ENCODE measurements around the gene UBQLNL. TPM values are rescaled to one million over a fixed set of nuclear protein-coding genes. Genes with fewer than 3 reads are reported as not detected.

UBQLNL gene
- total and polyA plus RNA-seq, 2 of the 13 experiments (the other 11 are each of a cell fraction or from before 2014, with no cell fraction given): 0.08 TPM; not detected in 1

Other genes with a start within 250 kb of the UBQLNL start
- 0.35 and 0.52 TPM in 2 replicates for gene HBE1, start 246.8 kb downstream of the UBQLNL start, total RNA-seq (2016; rRNA removed; fragmentation: Illumina TruSeq; extraction: Trizol)
- 0.24 and 0.31 TPM in 2 replicates for gene HBE1, start 246.8 kb downstream of the UBQLNL start, polyA plus RNA-seq (2011; rRNA removed)
- gene OR51B4, start 214.8 kb downstream of the UBQLNL start, total RNA-seq (2016; rRNA removed; fragmentation: Illumina TruSeq; extraction: Trizol): 0.11 and 0.22 TPM in 2 replicates
- gene OR51B4, start 214.8 kb downstream of the UBQLNL start, polyA plus RNA-seq (2011; rRNA removed): 0.07 and 0.33 TPM in 2 replicates
- not detected in 2 replicates for gene OR51B2, start 192.4 kb downstream of the UBQLNL start, total RNA-seq (2016; rRNA removed; fragmentation: Illumina TruSeq; extraction: Trizol)
- not detected in 2 replicates for gene OR51B2, start 192.4 kb downstream of the UBQLNL start, polyA plus RNA-seq (2011; rRNA removed)
- gene OR51B5, start 173.2 kb downstream of the UBQLNL start, total RNA-seq (2016; rRNA removed; fragmentation: Illumina TruSeq; extraction: Trizol): 0.18 and 0.20 TPM in 2 replicates
- 0.16 TPM in 2 replicates for gene OR51B5, start 173.2 kb downstream of the UBQLNL start, polyA plus RNA-seq (2011; rRNA removed)
- gene OR51B6, start 165.2 kb downstream of the UBQLNL start, total RNA-seq (2016; rRNA removed; fragmentation: Illumina TruSeq; extraction: Trizol): not detected in 2 replicates
- gene OR51B6, start 165.2 kb downstream of the UBQLNL start, polyA plus RNA-seq (2011; rRNA removed): not detected in 2 replicates
- not detected in 2 replicates for gene OR51M1, start 132.9 kb downstream of the UBQLNL start, total RNA-seq (2016; rRNA removed; fragmentation: Illumina TruSeq; extraction: Trizol)
- not detected in 2 replicates for gene OR51M1, start 132.9 kb downstream of the UBQLNL start, polyA plus RNA-seq (2011; rRNA removed)
- not detected in 2 replicates for gene OR51Q1, start 94.6 kb downstream of the UBQLNL start, total RNA-seq (2016; rRNA removed; fragmentation: Illumina TruSeq; extraction: Trizol)
- not detected in 2 replicates for gene OR51Q1, start 94.6 kb downstream of the UBQLNL start, polyA plus RNA-seq (2011; rRNA removed)
- not detected in 2 replicates for gene OR51I1, start 75.2 kb downstream of the UBQLNL start, total RNA-seq (2016; rRNA removed; fragmentation: Illumina TruSeq; extraction: Trizol)
- gene OR51I1, start 75.2 kb downstream of the UBQLNL start, polyA plus RNA-seq (2011; rRNA removed): 0.09 TPM in 1 of 2 replicates, not detected in the other
- gene OR51I2, start 67.4 kb downstream of the UBQLNL start, total RNA-seq (2016; rRNA removed; fragmentation: Illumina TruSeq; extraction: Trizol): not detected in 2 replicates
- gene OR51I2, start 67.4 kb downstream of the UBQLNL start, polyA plus RNA-seq (2011; rRNA removed): not detected in 2 replicates
- not detected in 2 replicates for gene OR52D1, start 28.0 kb downstream of the UBQLNL start, total RNA-seq (2016; rRNA removed; fragmentation: Illumina TruSeq; extraction: Trizol)
- gene OR52D1, start 28.0 kb downstream of the UBQLNL start, polyA plus RNA-seq (2011; rRNA removed): not detected in 2 replicates
- not detected in 2 replicates for gene UBQLN3, start 6.7 kb downstream of the UBQLNL start, total RNA-seq (2016; rRNA removed; fragmentation: Illumina TruSeq; extraction: Trizol)
- 0.08 TPM in 1 of 2 replicates, not detected in the other for gene UBQLN3, start 6.7 kb downstream of the UBQLNL start, polyA plus RNA-seq (2011; rRNA removed)
- not detected in 2 replicates for gene OR52H1, start 31.8 kb upstream of the UBQLNL start, total RNA-seq (2016; rRNA removed; fragmentation: Illumina TruSeq; extraction: Trizol)
- gene OR52H1, start 31.8 kb upstream of the UBQLNL start, polyA plus RNA-seq (2011; rRNA removed): not detected in 2 replicates
- gene OR52B6, start 64.2 kb upstream of the UBQLNL start, total RNA-seq (2016; rRNA removed; fragmentation: Illumina TruSeq; extraction: Trizol): not detected in 2 replicates
- gene OR52B6, start 64.2 kb upstream of the UBQLNL start, polyA plus RNA-seq (2011; rRNA removed): not detected in 2 replicates
- gene TRIM6, start 79.9 kb upstream of the UBQLNL start, total RNA-seq (2016; rRNA removed; fragmentation: Illumina TruSeq; extraction: Trizol): not detected in 2 replicates
- not detected in 2 replicates for gene TRIM6, start 79.9 kb upstream of the UBQLNL start, polyA plus RNA-seq (2011; rRNA removed)
- gene TRIM34, start 108.3 kb upstream of the UBQLNL start, total RNA-seq (2016; rRNA removed; fragmentation: Illumina TruSeq; extraction: Trizol): 0.42 and 0.72 TPM in 2 replicates
- gene TRIM34, start 108.3 kb upstream of the UBQLNL start, polyA plus RNA-seq (2011; rRNA removed): 0.13 and 0.33 TPM in 2 replicates
- gene TRIM5, start 168.4 kb upstream of the UBQLNL start, total RNA-seq (2016; rRNA removed; fragmentation: Illumina TruSeq; extraction: Trizol): 13.1 and 19.9 TPM in 2 replicates
- 7.0 and 7.8 TPM in 2 replicates for gene TRIM5, start 168.4 kb upstream of the UBQLNL start, polyA plus RNA-seq (2011; rRNA removed)
- gene TRIM22, start 173.1 kb upstream of the UBQLNL start, total RNA-seq (2016; rRNA removed; fragmentation: Illumina TruSeq; extraction: Trizol): 2.2 and 2.4 TPM in 2 replicates
- gene TRIM22, start 173.1 kb upstream of the UBQLNL start, polyA plus RNA-seq (2011; rRNA removed): 3.2 and 3.4 TPM in 2 replicates
- gene OR56B1, start 219.7 kb upstream of the UBQLNL start, total RNA-seq (2016; rRNA removed; fragmentation: Illumina TruSeq; extraction: Trizol): not detected in 2 replicates
- gene OR56B1, start 219.7 kb upstream of the UBQLNL start, polyA plus RNA-seq (2011; rRNA removed): not detected in 2 replicates
- gene OR52N4, start 237.5 kb upstream of the UBQLNL start, total RNA-seq (2016; rRNA removed; fragmentation: Illumina TruSeq; extraction: Trizol): 0.09 TPM in 1 of 2 replicates, not detected in the other
- gene OR52N4, start 237.5 kb upstream of the UBQLNL start, polyA plus RNA-seq (2011; rRNA removed): 0.18 and 0.30 TPM in 2 replicates